Dedifferentiated amniotic fluid mesenchymal stem cell (primary cell): ENCODE data around the gene ANGPTL2.
A peak's percentile ranks its signal among the peaks of the same experiment; 100 is the strongest.

Experiments
- DNase-seq: peaks from one replicate; pipeline ENCODE4 v3.0.0-alpha.2; 2016; ENCODE audit errors: extremely low spot score

ANGPTL2 gene

GRCh38 chr9:127136880-127137639 lies 14.6 kb upstream of the ANGPTL2 start:
- no peak for DNase-seq

- no peak for DNase-seq
Measured at GRCh38 chr9:127136081-127136879, 13.8 kb upstream of the ANGPTL2 start.

GRCh38 chr9:127135056-127135745 lies 12.8 kb upstream of the ANGPTL2 start:
- no peak for DNase-seq

- DNase-seq: peak; percentile 57
Measured at GRCh38 chr9:127133739-127134167, 11.3 kb upstream of the ANGPTL2 start.

GRCh38 chr9:127132921-127133647 lies 10.6 kb upstream of the ANGPTL2 start:
- DNase-seq: no peak

GRCh38 chr9:127132375-127132774 lies 9.9 kb upstream of the ANGPTL2 start:
- no peak for DNase-seq

- DNase-seq: peak; percentile 17
Measured at GRCh38 chr9:127131871-127132270, 9.4 kb upstream of the ANGPTL2 start.

- DNase-seq: peak; percentile 50
Measured at GRCh38 chr9:127130661-127131538, 8.5 kb upstream of the ANGPTL2 start.

- no peak for DNase-seq
Measured at GRCh38 chr9:127130235-127130634, 7.8 kb upstream of the ANGPTL2 start.

- no peak for DNase-seq
Measured at GRCh38 chr9:127129718-127130085, 7.3 kb upstream of the ANGPTL2 start.

GRCh38 chr9:127129073-127129717 lies 6.8 kb upstream of the ANGPTL2 start:
- no peak for DNase-seq

GRCh38 chr9:127128341-127129072 lies 6.1 kb upstream of the ANGPTL2 start:
- DNase-seq: no peak

GRCh38 chr9:127126971-127127370 lies 4.5 kb upstream of the ANGPTL2 start:
- DNase-seq: no peak

GRCh38 chr9:127124792-127125191 lies 2.4 kb upstream of the ANGPTL2 start:
- no peak for DNase-seq

GRCh38 chr9:127124111-127124531 lies 1.7 kb upstream of the ANGPTL2 start:
- no peak for DNase-seq

- no peak for DNase-seq
Measured at GRCh38 chr9:127123064-127123890, 842 bp upstream of the ANGPTL2 start.

- no peak for DNase-seq
Measured at GRCh38 chr9:127121628-127122175, 733 bp downstream of the ANGPTL2 start.

GRCh38 chr9:127119320-127119709 lies 3.1 kb downstream of the ANGPTL2 start:
- no peak for DNase-seq
